Measurements from ENCODE around the gene AFAP1. TPM values are rescaled to one million over a fixed set of nuclear protein-coding genes. Genes with fewer than 3 reads are reported as not detected.
A peak's percentile ranks its signal among the peaks of the same experiment; 100 is the strongest.

AFAP1 gene
- total RNA-seq, 2 donors from 2014 or later, result 29.7 to 43.9 TPM

GRCh38 chr4:7967501-7968261 lies 28.0 kb upstream of the AFAP1 start:
- H3K4me1 ChIP-seq, result peaks cover 13% of the 10 kb centered on the region
- no peaks in the 10 kb centered on the region for H3K27me3 ChIP-seq
- TF ChIP-seq CTCF (IDR thresholded peaks at IDR 0.05), result no peak
- no peaks in the 10 kb centered on the region for H3K9me3 ChIP-seq
- peak; percentile 68 for DNase-seq
- no peaks in the 10 kb centered on the region for H3K36me3 ChIP-seq
- no peak overlapping the region for H3K4me3 ChIP-seq
- H3K27ac ChIP-seq, result peak overlapping the region; percentile 93
- intact Hi-C loops (cut with DNase I), result no loop called here
- H3K9ac ChIP-seq (ENCODE audit: low read depth in 2 of 2, low read length in 2 of 2), result peak overlapping the region in 1 of 2 donors; percentile 29

GRCh38 chr4:7967063-7967440 lies 27.4 kb upstream of the AFAP1 start:
- H3K27me3 ChIP-seq, result no peaks in the 10 kb centered on the region
- H3K27ac ChIP-seq, result no peak overlapping the region
- H3K9me3 ChIP-seq, result no peaks in the 10 kb centered on the region
- H3K9ac ChIP-seq (ENCODE audit: low read depth in 2 of 2, low read length in 2 of 2), result no peak overlapping the region
- DNase-seq, result no peak
- H3K36me3 ChIP-seq, result no peaks in the 10 kb centered on the region
- TF ChIP-seq CTCF (IDR thresholded peaks at IDR 0.05), result no peak
- H3K4me3 ChIP-seq, result no peak overlapping the region
- intact Hi-C loops (cut with DNase I), result no loop called here
- H3K4me1 ChIP-seq, result peaks cover 13% of the 10 kb centered on the region

GRCh38 chr4:7966281-7967062 lies 26.8 kb upstream of the AFAP1 start:
- Histone ChIP-seq H3K27me3 (no peaks in the 10 kb centered on the region), H3K4me1 (peaks cover 8% of the 10 kb centered on the region), H3K27ac (no peak overlapping the region), H3K9ac (ENCODE audit: low read depth in 2 of 2, low read length in 2 of 2) (no peak overlapping the region), H3K4me3 (no peak overlapping the region), H3K36me3 (no peaks in the 10 kb centered on the region), H3K9me3 (no peaks in the 10 kb centered on the region)
- intact Hi-C loops (cut with DNase I), result no loop called here
- no peak for DNase-seq
- no peak for TF ChIP-seq CTCF (IDR thresholded peaks at IDR 0.05)

- Histone ChIP-seq H3K27me3 (no peaks in the 10 kb centered on the region), H3K36me3 (no peaks in the 10 kb centered on the region), H3K4me1 (peaks cover 5% of the 10 kb centered on the region), H3K4me3 (no peak overlapping the region), H3K9ac (ENCODE audit: low read depth in 2 of 2, low read length in 2 of 2) (no peak overlapping the region), H3K9me3 (no peaks in the 10 kb centered on the region), H3K27ac (peak overlapping the region; percentile 46)
- DNase-seq, result no peak
- intact Hi-C loops (cut with DNase I), result no loop called here
- TF ChIP-seq CTCF (IDR thresholded peaks at IDR 0.05), result no peak
Observed at GRCh38 chr4:7964890-7965662, 25.4 kb upstream of the AFAP1 start.

GRCh38 chr4:7964459-7964858 lies 24.8 kb upstream of the AFAP1 start:
- H3K27me3 ChIP-seq, result no peaks in the 10 kb centered on the region
- intact Hi-C loops (cut with DNase I), result no loop called here
- H3K4me3 ChIP-seq, result no peak overlapping the region
- H3K4me1 ChIP-seq, result peaks cover 5% of the 10 kb centered on the region
- no peaks in the 10 kb centered on the region for H3K9me3 ChIP-seq
- no peaks in the 10 kb centered on the region for H3K36me3 ChIP-seq
- DNase-seq, result no peak
- no peak for TF ChIP-seq CTCF (IDR thresholded peaks at IDR 0.05)
- no peak overlapping the region for H3K9ac ChIP-seq (ENCODE audit: low read depth in 2 of 2, low read length in 2 of 2)
- peak overlapping the region; percentile 46 for H3K27ac ChIP-seq

Measured in colonic mucosa (tissue), 4 donors.